GM12878 (cell line): ENCODE results near the gene SIVA1. TPM values are rescaled to one million over a fixed set of nuclear protein-coding genes. Genes with fewer than 3 reads are reported as not detected.

ENCODE experiments used
- BACH1 ChIP-seq: fragments of 450-650 bp; IDR thresholded peaks from 2 replicates; pipeline ENCODE4 v1.6.1; 2017; ENCODE audit warnings: mild to moderate bottlenecking, borderline replicate concordance
- CBX3 ChIP-seq: fragments of 200-600 bp; sonication (generic); IDR thresholded peaks from 2 replicates; pipeline ENCODE4 v1.6.1; 2016; ENCODE audit warnings: low read depth, borderline replicate concordance
- CREM ChIP-seq: IDR thresholded peaks from 2 replicates; pipeline ENCODE4 v1.6.1; 2014; ENCODE audit warnings: antibody characterized with exemption, low read depth
- EGR1 ChIP-seq, 2 experiments: IDR thresholded peaks; 1 replicate in 1 of 2; 2 replicates in 1 of 2; pipeline ENCODE4 v1.6.1; 2011 to 2012; ENCODE audit warnings: low read depth in 2 of 2, low read length in 2 of 2, borderline replicate concordance in 1 of 2, mild to moderate bottlenecking in 1 of 2, moderate library complexity in 1 of 2
- GATAD2B ChIP-seq: fragments of 450-650 bp; conservative IDR thresholded peaks from 2 replicates; pipeline ENCODE4 v1.6.1; 2017; ENCODE audit warnings: low read depth, mild to moderate bottlenecking, moderate library complexity
- LARP7 ChIP-seq: fragments of 450-650 bp; IDR thresholded peaks from 2 replicates; pipeline ENCODE4 v1.6.1; 2017; ENCODE audit warnings: mild to moderate bottlenecking
- NR2C1 ChIP-seq: fragments of 450-650 bp; IDR thresholded peaks from 2 replicates; pipeline ENCODE4 v1.6.1; 2017; ENCODE audit warnings: antibody characterized with exemption, mild to moderate bottlenecking, moderate library complexity
- RAD21 ChIP-seq: IDR thresholded peaks from 2 replicates; pipeline ENCODE4 v1.6.1; 2011; ENCODE audit warnings: mild to moderate bottlenecking, low read depth, low read length, moderate library complexity; ENCODE audit not compliant: insufficient read depth
- SMC3 ChIP-seq: IDR thresholded peaks from 2 replicates; pipeline ENCODE4 v1.6.1; 2011; ENCODE audit warnings: low read length, improper control_type of control experiment, borderline replicate concordance
- TCF3 ChIP-seq: IDR thresholded peaks from 2 replicates; pipeline ENCODE4 v1.6.1; 2012; ENCODE audit warnings: low read depth, mild to moderate bottlenecking, low read length, borderline replicate concordance; ENCODE audit not compliant: insufficient read depth
- polyA plus RNA-seq, 11 experiments: library from polyadenylated mRNA; depleted of rRNA in 4 of 11; unstranded in 6 of 11; stranded (reverse) in 5 of 11; fragments of >200 nt; fragmentation: Nextera tagmentation in 4 of 11; fragmentation: Illumina TruSeq in 1 of 11; extraction: Ambion mirVana in 4 of 11; extraction: Trizol in 1 of 11; gene quantifications; 1 replicate in 1 of 11; 2 replicates in 10 of 11; pipeline versions ENCODE4 v1.2.1 to v1.2.3, GENCODE V29; 2011 to 2016; ENCODE audit warnings: inconsistent platforms in 2 of 11, missing spikeins in 2 of 11, low read depth in 1 of 11
- total RNA-seq, 4 experiments: library from RNA; depleted of rRNA in 3 of 4; stranded (reverse); fragments of >200 nt in 3 of 4; fragmentation: Illumina TruSeq in 1 of 4; extraction: Trizol in 1 of 4; gene quantifications; 2 replicates each; pipeline versions ENCODE4 v1.2.1 to v1.2.3, GENCODE V29; 2013 to 2021
- TF ChIP-seq, protein P1 (sequence below): fragments of 450-650 bp; formaldehyde crosslinking; IDR thresholded peaks from 2 replicates; pipeline ENCODE4 v1.4.0; 2022; ENCODE audit warnings: mild to moderate bottlenecking, moderate library complexity
- TF ChIP-seq, protein P2 (sequence below): IDR thresholded peaks from 2 replicates; pipeline ENCODE4 v1.6.1; 2011; ENCODE audit warnings: borderline replicate concordance, low read depth, mild to moderate bottlenecking, moderate library complexity, mixed read lengths, low read length; ENCODE audit not compliant: insufficient read depth; ENCODE audit errors: extremely low read length
- TF ChIP-seq, protein P3 (sequence below): fragments of 450-650 bp; IDR thresholded peaks from 2 replicates; pipeline ENCODE4 v1.6.1; 2017; ENCODE audit warnings: borderline replicate concordance

The SIVA1 gene
- total and polyA plus RNA-seq, 10 of the 15 experiments (the other 5 are each of a cell fraction or from before 2014, with no cell fraction given), result 4.6 to 282 (median 106) TPM

DNA sequence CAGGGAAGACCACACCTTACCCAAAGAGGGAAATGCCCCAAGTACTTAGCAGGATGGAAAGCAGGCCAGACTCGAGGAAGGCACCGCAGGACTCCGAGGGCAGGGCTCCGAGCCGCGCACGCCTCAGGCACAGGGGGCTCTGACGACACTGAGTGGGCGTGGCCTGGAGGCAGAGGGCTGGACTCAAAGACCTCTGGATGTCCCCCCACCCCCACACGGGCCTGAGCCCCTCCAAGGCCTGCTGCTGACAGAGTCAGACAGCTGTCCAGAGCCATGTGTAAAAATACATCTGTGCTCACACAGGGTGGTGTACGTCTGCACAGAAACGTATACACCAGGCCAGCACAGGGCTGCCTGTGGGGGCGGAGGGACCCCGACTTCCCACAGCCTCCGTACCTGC lies 41.2 kb downstream of the SIVA1 start (continued):
- TF ChIP-seq, protein P1, sequence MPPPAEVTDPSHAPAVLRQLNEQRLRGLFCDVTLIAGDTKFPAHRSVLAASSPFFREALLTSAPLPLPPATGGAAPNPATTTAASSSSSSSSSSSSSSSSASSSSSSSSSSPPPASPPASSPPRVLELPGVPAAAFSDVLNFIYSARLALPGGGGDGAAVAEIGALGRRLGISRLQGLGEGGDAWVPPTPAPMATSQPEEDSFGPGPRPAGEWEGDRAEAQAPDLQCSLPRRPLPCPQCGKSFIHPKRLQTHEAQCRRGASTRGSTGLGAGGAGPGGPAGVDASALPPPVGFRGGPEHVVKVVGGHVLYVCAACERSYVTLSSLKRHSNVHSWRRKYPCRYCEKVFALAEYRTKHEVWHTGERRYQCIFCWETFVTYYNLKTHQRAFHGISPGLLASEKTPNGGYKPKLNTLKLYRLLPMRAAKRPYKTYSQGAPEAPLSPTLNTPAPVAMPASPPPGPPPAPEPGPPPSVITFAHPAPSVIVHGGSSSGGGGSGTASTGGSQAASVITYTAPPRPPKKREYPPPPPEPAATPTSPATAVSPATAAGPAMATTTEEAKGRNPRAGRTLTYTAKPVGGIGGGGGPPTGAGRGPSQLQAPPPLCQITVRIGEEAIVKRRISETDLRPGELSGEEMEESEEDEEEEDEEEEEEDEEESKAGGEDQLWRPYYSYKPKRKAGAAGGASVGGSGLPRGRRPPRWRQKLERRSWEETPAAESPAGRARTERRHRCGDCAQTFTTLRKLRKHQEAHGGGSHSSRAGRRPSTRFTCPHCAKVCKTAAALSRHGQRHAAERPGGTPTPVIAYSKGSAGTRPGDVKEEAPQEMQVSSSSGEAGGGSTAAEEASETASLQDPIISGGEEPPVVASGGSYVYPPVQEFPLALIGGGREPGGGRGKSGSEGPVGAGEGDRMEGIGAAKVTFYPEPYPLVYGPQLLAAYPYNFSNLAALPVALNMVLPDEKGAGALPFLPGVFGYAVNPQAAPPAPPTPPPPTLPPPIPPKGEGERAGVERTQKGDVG (CRISPR knock-in tag), result no peak
- TF ChIP-seq TCF3 (no peak), BACH1 (no peak), CREM (no peak), LARP7 (0 out of 2 replicates have a peak, but pooled peaks have one; percentile 22), NR2C1 (peak; percentile 44), GATAD2B (no peak), RAD21 (no peak), EGR1 (IDR thresholded peaks at IDR 0.05; ENCODE audit: borderline replicate concordance in 1 of 2, low read depth in 2 of 2, low read length in 2 of 2) (peak in 1 of 2 experiments; percentile 25; a peak in 1 of 3 replicates), CBX3 (no peak), SMC3 (no peak)
- TF ChIP-seq, protein P2, sequence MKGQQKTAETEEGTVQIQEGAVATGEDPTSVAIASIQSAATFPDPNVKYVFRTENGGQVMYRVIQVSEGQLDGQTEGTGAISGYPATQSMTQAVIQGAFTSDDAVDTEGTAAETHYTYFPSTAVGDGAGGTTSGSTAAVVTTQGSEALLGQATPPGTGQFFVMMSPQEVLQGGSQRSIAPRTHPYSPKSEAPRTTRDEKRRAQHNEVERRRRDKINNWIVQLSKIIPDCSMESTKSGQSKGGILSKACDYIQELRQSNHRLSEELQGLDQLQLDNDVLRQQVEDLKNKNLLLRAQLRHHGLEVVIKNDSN, result no peak
- TF ChIP-seq, protein P3, sequence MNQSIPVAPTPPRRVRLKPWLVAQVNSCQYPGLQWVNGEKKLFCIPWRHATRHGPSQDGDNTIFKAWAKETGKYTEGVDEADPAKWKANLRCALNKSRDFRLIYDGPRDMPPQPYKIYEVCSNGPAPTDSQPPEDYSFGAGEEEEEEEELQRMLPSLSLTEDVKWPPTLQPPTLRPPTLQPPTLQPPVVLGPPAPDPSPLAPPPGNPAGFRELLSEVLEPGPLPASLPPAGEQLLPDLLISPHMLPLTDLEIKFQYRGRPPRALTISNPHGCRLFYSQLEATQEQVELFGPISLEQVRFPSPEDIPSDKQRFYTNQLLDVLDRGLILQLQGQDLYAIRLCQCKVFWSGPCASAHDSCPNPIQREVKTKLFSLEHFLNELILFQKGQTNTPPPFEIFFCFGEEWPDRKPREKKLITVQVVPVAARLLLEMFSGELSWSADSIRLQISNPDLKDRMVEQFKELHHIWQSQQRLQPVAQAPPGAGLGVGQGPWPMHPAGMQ, result no peak
- TF ChIP-seq, all 136 proteins: peak for 5
